Measurements from ENCODE around the gene PTPRN2. TPM values are rescaled to one million over a fixed set of nuclear protein-coding genes. Genes with fewer than 3 reads are reported as not detected.

The PTPRN2 gene
- total and polyA plus RNA-seq, 9 of the 15 experiments (the other 6 are each of a cell fraction or from before 2014, with no cell fraction given), result not detected

DNA sequence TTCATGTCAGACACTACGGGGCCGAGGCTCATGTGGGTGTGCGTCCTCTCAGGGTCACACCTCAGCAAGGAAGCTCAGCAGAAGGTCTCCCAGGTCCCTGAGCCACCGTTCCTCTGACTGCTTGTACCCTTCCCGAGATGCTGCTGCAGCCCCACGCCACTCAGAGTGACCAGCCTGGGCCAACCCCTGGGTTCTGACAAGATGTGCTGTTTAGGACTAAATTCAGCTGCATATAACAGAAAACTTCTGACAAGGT, 738.4 kb downstream of the PTPRN2 start:
- Histone ChIP-seq H4K20me1 (replicated peaks; ENCODE audit: control insufficient read depth, insufficient read depth, low read length) (peaks cover 9% of the 10 kb centered on the region), H3K79me2 (ENCODE audit: control insufficient read depth, insufficient read depth, low read length) (no peaks in the 10 kb centered on the region), H3K4me2 (ENCODE audit: insufficient read depth, low read length) (no peak overlapping the region), H3K9me3 (replicated peaks; ENCODE audit: control insufficient read depth, insufficient read depth, low read depth, low read length) (no peaks in the 10 kb centered on the region), H3K9me1 (ENCODE audit: control insufficient read depth, insufficient read depth, low read length) (no peaks in the 10 kb centered on the region), H3K36me3 (ENCODE audit: control insufficient read depth, insufficient read depth, low read length) (no peaks in the 10 kb centered on the region), H3K27me3 (ENCODE audit: control insufficient read depth in 2 of 2, insufficient read depth in 2 of 2, low read length in 2 of 2) (peaks cover 67 to 95% of the 10 kb centered on the region in 2 experiments), H3K4me1 (replicated peaks in 1 of 2; ENCODE audit: control insufficient read depth in 2 of 2, insufficient read depth in 2 of 2, low read length in 2 of 2) (peaks cover 0 to 4% of the 10 kb centered on the region in 2 experiments; a peak in 1 of 5 replicates), H3K9ac (ENCODE audit: insufficient read depth in 1 of 2, low read depth in 2 of 2, low read length in 2 of 2) (no peak overlapping the region), H3K27ac (ENCODE audit: extremely low read depth, low read depth, low read length) (no peak overlapping the region), H3K4me3 (no peak overlapping the region), H2AFZ (ENCODE audit: low read depth, low read length) (no peak overlapping the region)
- POLR2A ChIA-PET, result interaction anchor here (0.5 to 1.2 kb wide), 4 partner anchors 12 to 235 kb away, joined by 3 to 4 read pairs (median 3); no protein-coding TSS in a partner anchor
- no peak for ATAC-seq
- CTCF ChIA-PET (ENCODE audit: low intra/inter-chr PET ratio), result no interaction called here
- intact Hi-C loops (cut with micrococcal nuclease) (no loop called here), in situ Hi-C loops (cut with MboI) (no loop called here)
- no TSS peak for BruUV-seq (replicated peaks)
- 2% methylated on average over 6 of the region's 6 CpGs for WGBS (ENCODE audit: insufficient coverage, low coverage, missing lambda C conversion rate)
- no peak for DNase-seq (ENCODE audit: extremely low read depth in 1 of 4, low spot score in 3 of 4)
- no peak for FAIRE-seq
- no peak for TF ChIP-seq TCFL5 (CRISPR knock-in tag; conservative IDR thresholded peaks at IDR 0.05)
- no peak for TF ChIP-seq MAFG (tag; conservative IDR thresholded peaks at IDR 0.05)
- no peak for TF ChIP-seq ZNF280B (CRISPR knock-in tag; IDR thresholded peaks at IDR 0.05)
- TF ChIP-seq ZNF318 (IDR thresholded peaks at IDR 0.05; ENCODE audit: borderline replicate concordance in 1 of 2, low read depth in 1 of 2), result no peak
- TF ChIP-seq ARID4B (CRISPR knock-in tag; IDR thresholded peaks at IDR 0.05), result no peak
- no peak for TF ChIP-seq MBD2 (IDR thresholded peaks at IDR 0.05; ENCODE audit: borderline replicate concordance, low read depth)
- TF ChIP-seq MCM7 (IDR thresholded peaks at IDR 0.05), result no peak
